Amniotic stem cell (primary cell): Measurements from ENCODE around the gene IVD.

ENCODE experiments used
- DNase-seq: peaks from one replicate; lab custom pipeline; 2025; lab: John Stamatoyannopoulos, UW

IVD gene

DNA sequence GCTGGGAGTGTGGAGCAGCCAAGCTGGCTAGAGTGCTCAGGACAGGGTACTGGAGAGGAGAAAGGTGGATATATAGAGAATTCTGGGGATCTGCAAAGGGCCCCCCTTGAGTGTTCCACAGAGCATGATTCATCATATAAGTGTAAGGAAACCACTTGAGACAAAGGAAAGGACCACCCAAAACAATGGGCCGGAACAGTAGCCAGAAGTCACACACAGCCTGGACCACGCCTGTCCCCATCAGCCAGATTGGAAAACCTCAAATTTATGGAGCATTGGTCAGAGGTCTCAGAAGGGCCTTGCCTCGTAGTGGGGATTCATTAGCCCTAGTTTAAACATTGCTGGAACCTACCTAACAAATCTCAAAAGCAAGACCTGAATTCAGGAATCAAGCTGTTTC is 28.0 kb upstream of the IVD start:
- no peak for DNase-seq

DNA sequence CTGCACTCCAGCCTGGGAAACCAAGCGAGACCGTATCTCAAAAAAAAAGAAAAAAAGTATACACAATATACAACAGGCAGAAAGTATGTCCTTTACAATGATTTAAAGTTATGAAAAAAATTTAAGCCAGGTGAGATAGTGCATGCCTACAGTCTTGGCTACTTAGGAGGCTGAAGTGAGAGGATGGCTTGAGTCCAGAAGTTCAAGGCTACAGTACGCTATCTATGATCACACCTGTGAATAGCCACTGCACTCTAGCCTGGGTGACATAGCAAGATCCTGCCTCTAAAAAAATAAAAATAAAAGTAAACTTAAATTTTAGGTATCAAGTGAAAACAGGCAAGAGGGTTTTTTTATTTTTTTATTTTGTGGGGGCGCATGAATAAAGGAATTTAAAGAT is 26.2 kb upstream of the IVD start:
- no peak for DNase-seq

DNA sequence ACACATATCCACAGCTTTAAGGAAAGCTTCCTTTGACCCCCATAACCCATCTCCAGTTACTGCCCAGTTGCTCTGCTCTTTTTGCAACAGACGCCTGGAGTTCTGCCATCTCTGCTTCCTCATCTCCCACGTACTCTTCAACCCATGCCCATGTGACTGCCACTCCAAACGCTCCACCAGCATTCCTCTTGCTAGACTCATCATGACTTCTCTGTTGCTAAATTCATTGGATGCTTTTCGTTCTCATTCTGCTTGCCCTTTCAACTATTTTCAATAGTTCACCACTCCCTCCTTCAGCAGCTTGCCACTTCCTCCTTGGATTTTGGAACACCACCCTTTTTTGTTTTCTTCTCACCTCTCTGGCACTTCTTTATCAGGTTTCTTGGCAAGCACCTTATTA is 25.7 kb upstream of the IVD start:
- peak; percentile 90 for DNase-seq

DNA sequence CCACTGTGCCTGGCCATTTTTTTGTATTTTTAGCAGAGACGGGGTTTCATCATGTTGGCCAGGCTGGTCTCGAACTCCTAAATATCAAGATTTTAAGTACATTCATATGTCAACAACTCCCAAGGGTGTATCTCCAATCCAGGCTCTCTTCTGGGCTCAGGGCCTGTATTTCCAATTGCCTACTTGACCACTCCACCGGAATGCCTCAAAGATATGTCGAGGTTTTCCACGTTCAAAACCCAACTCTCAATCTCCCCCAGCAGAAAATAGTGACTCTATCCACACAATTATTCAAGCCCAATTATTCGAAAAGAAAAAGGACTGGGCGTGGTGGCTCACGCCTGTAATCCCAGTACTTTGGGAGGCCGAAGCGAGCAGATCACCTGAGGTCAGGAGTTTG is 25.0 kb upstream of the IVD start:
- DNase-seq: no peak

GRCh38 chr15:40381818-40382529 is 23.6 kb upstream of the IVD start:
- no peak for DNase-seq

DNA sequence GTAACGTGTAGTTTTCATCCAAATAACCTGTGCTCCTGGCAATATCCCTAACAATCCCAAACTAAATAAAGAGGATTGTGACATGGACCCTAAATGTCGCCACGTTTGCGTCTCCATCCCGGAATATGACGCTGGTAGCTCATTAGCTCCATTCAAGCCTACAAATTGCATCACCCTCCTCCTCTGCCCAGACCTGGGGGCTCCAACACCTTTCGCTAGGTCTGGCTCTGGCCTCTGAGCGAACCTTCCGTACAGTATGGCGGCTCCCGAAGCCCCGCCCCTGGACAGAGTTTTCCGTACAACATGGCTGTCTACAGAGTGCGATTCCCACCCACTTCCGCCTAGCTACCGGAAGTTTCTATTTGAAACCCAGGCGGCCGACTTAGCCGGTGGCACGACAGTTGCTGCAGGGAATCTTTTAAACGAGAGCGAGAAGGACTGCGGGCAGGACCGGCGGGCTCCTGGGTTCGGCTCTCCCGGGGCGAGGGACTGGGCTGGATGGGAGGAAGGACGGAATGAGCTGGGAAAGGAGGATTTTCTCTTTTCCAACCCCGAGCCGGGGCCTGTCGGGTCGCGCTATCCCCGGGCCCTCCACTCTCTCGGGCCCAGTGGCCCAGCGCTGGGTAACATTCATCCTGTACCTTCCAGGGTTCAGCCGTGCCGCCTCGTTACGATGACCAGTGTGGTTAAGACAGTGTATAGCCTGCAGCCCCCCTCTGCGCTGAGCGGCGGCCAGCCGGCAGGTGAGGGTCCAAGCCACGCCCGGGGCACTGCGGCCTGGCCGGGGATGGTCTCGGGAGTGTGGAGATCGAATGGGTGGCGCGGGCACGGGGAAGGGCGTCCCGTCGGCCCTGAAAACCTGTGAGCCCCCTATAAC is 22.8 kb upstream of the IVD start, which contains the start of gene KNSTRN:
Gene KNSTRN, plus strand, starts transcription at position 142 of the 877 bp plus-strand sequence. Its CDS starts 115 bp downstream, at position 257.
- DNase-seq: peak; percentile 94

DNA sequence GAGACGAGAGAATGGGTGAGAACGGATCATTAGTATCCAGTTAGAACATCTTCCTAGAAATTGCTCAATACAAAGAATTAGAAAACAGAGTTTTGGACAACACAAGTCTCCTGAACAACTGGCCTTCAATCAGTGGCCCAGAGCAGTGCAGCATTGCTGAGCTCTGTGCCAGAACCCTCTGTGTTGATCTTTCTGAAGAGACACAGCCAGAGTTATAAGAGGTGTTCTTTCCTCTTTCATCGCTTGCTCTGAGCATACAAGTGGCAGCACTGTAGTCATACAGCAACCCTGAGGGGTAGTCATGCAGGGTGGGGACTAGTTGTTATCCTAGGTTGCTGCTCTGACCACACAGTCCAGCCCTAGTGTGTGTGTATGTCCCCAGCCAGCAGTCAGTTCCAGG is 19.1 kb upstream of the IVD start:
- no peak for DNase-seq

DNA sequence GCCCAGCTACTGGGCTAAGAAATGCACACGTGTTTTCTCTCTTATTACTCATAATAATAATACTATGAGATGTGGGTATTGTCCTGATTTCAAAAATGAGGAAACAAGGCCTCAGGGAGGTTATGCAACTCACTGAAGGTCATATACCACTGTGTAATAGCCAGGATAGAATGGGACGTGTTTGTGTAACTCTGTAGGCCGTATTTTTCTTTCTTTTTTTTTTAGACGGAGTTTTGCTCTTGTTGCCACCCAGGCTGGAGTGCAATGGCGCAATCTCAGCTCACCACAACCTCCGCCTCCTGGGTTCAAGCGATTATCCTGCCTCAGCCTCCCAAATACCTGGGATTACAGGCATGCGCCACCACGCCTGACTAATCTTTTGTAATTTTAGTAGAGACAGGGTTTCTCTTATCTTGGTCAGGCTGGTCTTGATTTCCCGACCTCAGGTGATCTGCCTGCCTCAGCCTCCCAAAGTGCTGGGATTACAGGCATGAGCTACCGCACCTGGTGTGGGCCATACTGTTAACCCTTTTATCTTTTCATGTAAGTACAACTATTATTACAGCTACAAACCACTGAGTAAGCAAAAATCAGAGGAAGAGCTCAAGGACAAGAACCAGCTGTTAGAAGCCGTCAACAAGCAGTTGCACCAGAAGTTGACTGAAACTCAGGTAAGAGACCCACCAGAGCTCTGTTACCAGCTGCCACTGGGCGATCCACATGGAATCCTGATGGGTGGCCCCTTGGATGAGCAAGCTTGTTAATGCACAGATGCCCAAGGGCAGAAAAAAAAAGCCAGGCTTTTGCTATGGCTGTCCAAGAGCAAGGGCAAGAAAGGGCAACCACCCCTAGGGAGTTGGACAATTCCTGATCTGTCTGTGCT is 16.4 kb upstream of the IVD start:
- no peak for DNase-seq

DNA sequence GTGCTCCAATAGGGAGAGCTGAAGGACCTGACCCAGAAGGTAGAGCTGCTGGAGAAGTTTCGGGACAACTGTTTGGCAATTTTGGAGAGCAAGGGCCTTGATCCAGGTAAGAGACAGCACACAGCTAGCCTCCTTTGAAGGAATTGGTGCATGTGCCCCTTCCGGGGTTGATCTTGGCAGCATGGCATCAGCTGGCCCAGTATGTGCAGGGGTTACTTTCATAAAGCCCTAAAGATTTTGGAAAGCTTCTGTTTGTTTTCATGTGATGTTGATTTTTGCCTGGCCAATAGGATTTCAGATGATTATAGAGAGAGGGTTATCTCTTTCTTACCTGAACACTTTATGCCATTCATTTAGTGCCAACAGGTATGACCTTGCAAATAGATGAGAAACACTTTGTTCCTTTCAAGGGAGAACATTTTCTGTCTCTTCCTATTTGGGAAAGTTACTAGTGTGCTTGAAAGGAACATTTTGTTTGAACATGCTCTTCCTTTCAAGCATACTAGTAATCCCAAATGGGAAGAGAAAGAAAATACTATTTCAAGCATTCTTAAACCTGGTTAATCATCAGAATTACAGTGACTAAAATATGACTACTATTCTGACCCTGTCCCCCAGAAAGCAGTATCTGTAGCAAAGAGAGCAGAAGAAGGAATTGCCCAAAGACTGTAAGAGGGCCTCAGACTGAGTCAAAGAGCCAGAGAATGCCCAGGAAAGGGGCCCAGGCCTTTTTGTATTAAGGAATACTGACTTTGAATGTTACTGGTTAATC is 15.6 kb upstream of the IVD start:
- DNase-seq: no peak

GRCh38 chr15:40392986-40393948 is 12.3 kb upstream of the IVD start:
- DNase-seq: no peak

DNA sequence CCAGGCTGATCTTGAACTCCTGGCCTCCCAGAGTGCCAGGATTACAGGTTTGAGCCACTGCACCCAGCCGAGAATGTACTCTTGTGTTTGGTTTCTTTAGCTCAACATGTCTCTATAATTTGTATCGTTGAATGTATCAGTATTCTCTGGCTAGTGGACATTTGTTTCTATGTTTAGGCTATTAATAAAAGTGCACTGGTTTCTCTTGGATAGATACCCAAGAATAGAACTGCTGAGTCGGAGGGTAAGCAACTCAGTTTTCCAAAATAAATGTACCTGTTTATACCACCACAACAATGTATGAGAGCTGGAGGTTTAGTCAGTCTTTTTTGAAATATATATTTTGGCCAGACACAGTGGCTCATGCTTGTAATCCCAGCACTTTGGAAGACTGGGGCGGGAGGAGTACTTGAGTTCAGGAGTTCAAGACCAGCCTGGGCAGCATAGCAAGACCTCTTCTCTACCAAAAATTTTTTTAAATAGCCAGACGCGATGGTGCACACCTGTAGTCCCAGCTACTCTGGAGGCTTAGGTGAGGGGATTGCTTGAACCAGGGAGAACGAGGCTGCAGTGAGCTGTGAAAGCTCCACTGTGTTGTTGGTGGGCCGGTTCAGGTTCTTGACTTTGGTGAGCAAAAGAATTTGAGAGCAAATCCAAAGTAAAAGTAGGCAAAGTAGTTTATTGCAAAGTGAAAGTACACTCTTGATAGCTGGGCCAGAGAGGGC is 7.7 kb upstream of the IVD start:
- no peak for DNase-seq

DNA sequence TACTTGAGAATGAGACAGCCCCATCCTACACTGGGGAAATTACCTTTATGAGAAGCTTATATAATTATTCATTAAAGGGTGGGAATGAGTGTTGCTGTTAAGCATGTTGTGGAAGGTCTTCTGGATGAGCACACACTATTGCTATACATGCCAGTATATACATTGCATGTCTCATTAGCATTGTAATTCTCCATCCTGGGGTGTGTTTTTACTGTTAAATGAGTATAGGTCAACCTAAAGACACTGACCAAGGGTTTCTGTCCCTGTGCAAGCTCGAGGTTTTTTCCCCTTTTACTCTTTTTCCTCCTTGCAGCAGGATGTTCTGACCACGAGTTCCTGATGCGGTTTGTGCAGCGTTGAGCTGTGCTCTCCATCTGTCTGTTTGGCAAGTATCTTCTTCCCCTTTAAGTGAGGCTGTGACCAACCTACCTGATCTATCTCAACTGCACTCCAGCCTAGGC is 7.2 kb upstream of the IVD start:
- no peak for DNase-seq

- no peak for DNase-seq
Observed at GRCh38 chr15:40399370-40399769, 6.2 kb upstream of the IVD start.

- no peak for DNase-seq
Observed at GRCh38 chr15:40407330-40407990, 1.9 kb downstream of the IVD start.

DNA sequence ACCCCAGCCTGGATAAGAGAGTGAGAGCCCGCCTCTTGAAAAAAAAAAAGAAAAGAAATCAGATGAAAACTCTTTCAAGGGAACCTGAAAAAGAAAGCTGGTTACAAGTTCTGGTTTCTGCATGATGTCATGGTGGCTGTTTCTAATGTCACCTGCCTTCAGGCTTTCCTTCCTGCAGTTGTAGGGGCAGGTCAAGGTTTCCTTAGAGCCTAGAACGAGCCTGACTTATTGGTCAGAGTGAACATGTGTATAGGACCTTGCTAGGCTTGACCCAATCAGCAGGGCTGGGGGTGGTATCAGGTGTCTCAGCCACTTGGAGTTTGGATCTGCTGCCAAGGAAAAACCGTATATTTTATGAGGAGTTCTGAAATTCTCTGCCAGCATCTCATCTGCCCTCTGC is 3.8 kb downstream of the IVD start:
- DNase-seq: no peak

- DNase-seq: no peak
Observed at GRCh38 chr15:40410476-40410875, 4.9 kb downstream of the IVD start.

- no peak for DNase-seq
Observed at GRCh38 chr15:40412095-40412759, 6.6 kb downstream of the IVD start.

GRCh38 chr15:40413036-40413435 is 7.4 kb downstream of the IVD start:
- no peak for DNase-seq
